Mucosa of stomach (tissue), 1 donor: ENCODE data around the gene GCSH.

Experiments used
- H3K27me3 ChIP-seq: one replicate; pipeline ENCODE4 v1.7.0; 2013; ENCODE audit warnings: mild to moderate bottlenecking, low read length; ENCODE audit not compliant: control insufficient read depth, insufficient read depth
- H3K36me3 ChIP-seq: one replicate; pipeline ENCODE4 v1.7.0; 2013; ENCODE audit warnings: low read length; ENCODE audit not compliant: control insufficient read depth, insufficient read depth
- H3K4me1 ChIP-seq: one replicate; pipeline ENCODE4 v1.7.0; 2013; ENCODE audit warnings: mild to moderate bottlenecking, low read length; ENCODE audit not compliant: control insufficient read depth, insufficient read depth
- H3K4me3 ChIP-seq: one replicate; pipeline ENCODE4 v1.7.0; 2013; ENCODE audit warnings: low read length
- H3K9ac ChIP-seq: one replicate; pipeline ENCODE4 v1.7.0; 2013; ENCODE audit warnings: mild to moderate bottlenecking, low read length, moderate library complexity
- H3K9me3 ChIP-seq: one replicate; pipeline ENCODE4 v1.7.0; 2013; ENCODE audit warnings: mild to moderate bottlenecking, low read length, moderate library complexity; ENCODE audit not compliant: control insufficient read depth
- donor health status: Pancreatic carcinoma.

Gene GCSH

DNA sequence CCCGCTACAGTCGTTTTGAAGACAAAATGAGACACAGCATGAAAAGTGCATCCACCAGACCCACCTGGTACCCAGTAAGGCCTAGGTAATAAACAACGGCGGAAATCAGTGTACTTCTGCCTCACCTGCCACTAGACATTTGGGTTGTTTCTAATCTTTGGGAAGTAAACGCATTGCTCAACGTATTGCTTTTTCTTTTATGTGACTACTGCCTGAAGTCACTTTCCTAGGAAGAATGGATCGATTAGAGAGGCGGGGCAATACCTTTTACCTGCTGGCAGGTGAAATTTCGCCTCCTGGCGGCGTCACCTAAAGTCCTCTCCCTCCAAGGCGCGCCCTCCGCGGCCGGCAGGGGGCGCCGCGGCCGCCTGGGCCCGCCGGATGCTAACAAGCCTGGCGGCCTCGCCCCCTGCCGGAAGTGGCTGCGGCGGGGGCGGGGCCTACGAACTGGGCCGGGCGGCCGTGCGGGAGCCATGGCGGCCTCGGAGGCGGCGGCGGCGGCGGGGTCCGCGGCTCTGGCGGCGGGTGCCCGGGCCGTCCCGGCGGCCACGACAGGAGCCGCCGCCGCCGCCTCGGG is 60.7 kb downstream of the GCSH start, which contains the start of gene ATMIN:
Gene ATMIN, plus strand, starts transcription at position 445 of the 577 bp plus-strand sequence. Its CDS starts 29 bp downstream, at position 474.
- Histone ChIP-seq H3K4me3 (peak within 1 kb of the TSS; percentile 67), H3K9ac (peak within 1 kb of the TSS; percentile 64), H3K4me1 (peaks cover 6% of the 10 kb centered on the region), H3K9me3 (no peaks in the 10 kb centered on the region), H3K27me3 (no peaks in the 10 kb centered on the region), H3K36me3 (no peaks in the 10 kb centered on the region)
